H9 (cell line): ENCODE data around the gene HOXD12. TPM values are rescaled to one million over a fixed set of nuclear protein-coding genes. Genes with fewer than 3 reads are reported as not detected.

Experiments
- DNase-seq: peaks from one replicate; pipeline ENCODE4 v3.0.0-alpha.2; 2017
- H2AFZ ChIP-seq: one replicate; pipeline ENCODE4 v1.6.1; 2013; ENCODE audit warnings: mild to moderate bottlenecking, low read length, control low read depth, moderate library complexity
- H2AK5ac ChIP-seq: 2 replicates; pipeline ENCODE4 v1.6.1; 2013; ENCODE audit warnings: low read length, control low read depth, mixed read lengths; ENCODE audit not compliant: insufficient read length
- H2BK120ac ChIP-seq: one replicate; pipeline ENCODE4 v1.6.1; 2013; ENCODE audit warnings: low read depth, mild to moderate bottlenecking, low read length, control low read depth, inconsistent platforms; ENCODE audit not compliant: poor library complexity, severe bottlenecking
- H2BK12ac ChIP-seq: 2 replicates; pipeline ENCODE4 v1.6.1; 2013; ENCODE audit warnings: low read length, control low read depth, mixed read lengths, low read depth; ENCODE audit not compliant: insufficient read length
- H2BK15ac ChIP-seq: 2 replicates; pipeline ENCODE4 v1.6.1; 2013; ENCODE audit warnings: low read depth, low read length, control low read depth
- H2BK20ac ChIP-seq: one replicate; pipeline ENCODE4 v1.6.1; 2013; ENCODE audit warnings: low read depth, mild to moderate bottlenecking, low read length, control low read depth, inconsistent platforms; ENCODE audit not compliant: poor library complexity, severe bottlenecking
- H2BK5ac ChIP-seq: 2 replicates; pipeline ENCODE4 v1.6.1; 2013; ENCODE audit warnings: low read length, control low read depth, mixed read lengths; ENCODE audit not compliant: insufficient read length
- H3K14ac ChIP-seq: 2 replicates; pipeline ENCODE4 v1.6.1; 2013; ENCODE audit warnings: low read length, control low read depth; ENCODE audit not compliant: insufficient read depth
- H3K18ac ChIP-seq: 2 replicates; pipeline ENCODE4 v1.6.1; 2013; ENCODE audit warnings: low read depth, mild to moderate bottlenecking, mixed read lengths, low read length, control low read depth; ENCODE audit not compliant: insufficient read length
- H3K23ac ChIP-seq: 2 replicates; pipeline ENCODE4 v1.6.1; 2013; ENCODE audit warnings: low read length, control low read depth, mixed read lengths, low read depth; ENCODE audit not compliant: insufficient read length
- H3K23me2 ChIP-seq: 2 replicates; pipeline ENCODE4 v1.6.1; 2013; ENCODE audit warnings: low read depth, mild to moderate bottlenecking, mixed read lengths, low read length, control low read depth; ENCODE audit not compliant: insufficient read length, poor library complexity, severe bottlenecking
- H3K27ac ChIP-seq: 2 replicates; pipeline ENCODE4 v1.5.1; 2013; ENCODE audit warnings: low read length, control low read depth, mixed read lengths, low read depth; ENCODE audit not compliant: insufficient read length
- H3K27me3 ChIP-seq: 2 replicates; pipeline ENCODE4 v1.6.1; 2013; ENCODE audit warnings: low read length, control low read depth, inconsistent platforms; ENCODE audit not compliant: insufficient read depth
- H3K4ac ChIP-seq: 2 replicates; pipeline ENCODE4 v1.6.1; 2013; ENCODE audit warnings: low read depth, mild to moderate bottlenecking, control low read depth, inconsistent platforms, low read length, moderate library complexity
- H3K4me1 ChIP-seq: 2 replicates; pipeline ENCODE4 v1.6.1; 2013; ENCODE audit warnings: low read length, control low read depth, inconsistent platforms; ENCODE audit not compliant: insufficient read depth
- H3K4me2 ChIP-seq: 2 replicates; pipeline ENCODE4 v1.6.1; 2013; ENCODE audit warnings: low read length, control low read depth, mixed read lengths; ENCODE audit not compliant: insufficient read length, insufficient read depth
- H3K56ac ChIP-seq: 2 replicates; pipeline ENCODE4 v1.6.1; 2013; ENCODE audit warnings: low read depth, mild to moderate bottlenecking, mixed read lengths, low read length, control low read depth; ENCODE audit not compliant: insufficient read length
- H3K79me1 ChIP-seq: 2 replicates; pipeline ENCODE4 v1.6.1; 2013; ENCODE audit warnings: low read depth, mild to moderate bottlenecking, moderate library complexity, low read length, control low read depth, inconsistent platforms; ENCODE audit not compliant: insufficient read depth, poor library complexity, severe bottlenecking
- H3K79me2 ChIP-seq: 2 replicates; pipeline ENCODE4 v1.6.1; 2013; ENCODE audit warnings: low read length, control low read depth, inconsistent platforms; ENCODE audit not compliant: insufficient read depth
- H3K9ac ChIP-seq: 2 replicates; pipeline ENCODE4 v1.6.1; 2013; ENCODE audit warnings: low read length, control low read depth, mixed read lengths; ENCODE audit not compliant: insufficient read length; ENCODE audit errors: extremely low read depth
- H3K9me3 ChIP-seq: one replicate; pipeline ENCODE4 v1.6.1; 2013; ENCODE audit warnings: low read depth, low read length, inconsistent platforms; ENCODE audit not compliant: control insufficient read depth
- H3T11ph ChIP-seq: one replicate; pipeline ENCODE4 v1.6.1; 2013; ENCODE audit warnings: mild to moderate bottlenecking, low read length, control low read depth, inconsistent platforms
- H4K20me1 ChIP-seq: one replicate; pipeline ENCODE4 v1.6.1; 2013; ENCODE audit not compliant: control insufficient read depth, insufficient read length, insufficient read depth
- H4K5ac ChIP-seq: 2 replicates; pipeline ENCODE4 v1.6.1; 2013; ENCODE audit warnings: low read depth, mild to moderate bottlenecking, mixed read lengths, low read length, control low read depth; ENCODE audit not compliant: insufficient read length
- H4K8ac ChIP-seq: replicated peaks from 2 replicates; pipeline ENCODE4 v1.6.1; 2013; ENCODE audit warnings: low read length, control low read depth, mixed read lengths, low read depth; ENCODE audit not compliant: insufficient read length
- H4K91ac ChIP-seq: 2 replicates; pipeline ENCODE4 v1.6.1; 2013; ENCODE audit warnings: low read depth, mild to moderate bottlenecking, moderate library complexity, mixed read lengths, low read length, control low read depth; ENCODE audit not compliant: insufficient read length
- H3K27ac Mint-ChIP-seq, 3 experiments: 2 replicates in 2 of 3; 3 replicates in 1 of 3; pipeline ENCODE4 v1.8.0; 2020 to 2021; ENCODE audit warnings: mixed read lengths in 3 of 3, mild to moderate bottlenecking in 1 of 3, moderate library complexity in 1 of 3
- H3K27me3 Mint-ChIP-seq: 2 replicates; pipeline ENCODE4 v1.8.0; 2021; ENCODE audit warnings: low read depth, mild to moderate bottlenecking, moderate library complexity, mixed read lengths
- H3K36me3 Mint-ChIP-seq, 3 experiments: 2 replicates in 2 of 3; 3 replicates in 1 of 3; pipeline ENCODE4 v1.8.0; 2020 to 2021; ENCODE audit warnings: low read depth in 3 of 3, mixed read lengths in 3 of 3; ENCODE audit not compliant: insufficient read depth in 1 of 3
- H3K4me1 Mint-ChIP-seq, 2 experiments: 2 replicates each; pipeline ENCODE4 v1.8.0; 2020; ENCODE audit warnings: mixed read lengths in 2 of 2
- H3K4me3 Mint-ChIP-seq, 2 experiments: 2 replicates in 1 of 2; 3 replicates in 1 of 2; pipeline ENCODE4 v1.8.0; 2020 to 2021; ENCODE audit warnings: mild to moderate bottlenecking in 2 of 2, mixed read lengths in 2 of 2, moderate library complexity in 1 of 2
- H3K9me3 Mint-ChIP-seq, 2 experiments: 2 replicates in 1 of 2; 3 replicates in 1 of 2; pipeline ENCODE4 v1.8.0; 2020; ENCODE audit warnings: mild to moderate bottlenecking in 2 of 2, mixed read lengths in 2 of 2, moderate library complexity in 1 of 2
- CTCF ChIP-seq: fragments of 200-600 bp; sonication (generic); conservative IDR thresholded peaks from 3 replicates; pipeline ENCODE4 v1.8.0; 2021; ENCODE audit warnings: antibody characterized with exemption, mild to moderate bottlenecking
- WGBS: extraction: QIAGEN DNeasy Blood & Tissue Kit; methylation state at CpG from one replicate; pipeline ENCODE4 v1.1.7; 2013; ENCODE audit warnings: missing lambda C conversion rate, low lambda C conversion rate, mixed read lengths; ENCODE audit not compliant: insufficient read length; ENCODE audit errors: extremely low coverage; 5-methylcytosine and 5-hydroxymethylcytosine counted together
- total RNA-seq: library from RNA; stranded (reverse); gene quantifications from 2 replicates; pipeline ENCODE4 v1.2.1, GENCODE V29; 2021

The HOXD12 gene
- total RNA-seq, 1 experiment from 2014 or later, result not detected

DNA sequence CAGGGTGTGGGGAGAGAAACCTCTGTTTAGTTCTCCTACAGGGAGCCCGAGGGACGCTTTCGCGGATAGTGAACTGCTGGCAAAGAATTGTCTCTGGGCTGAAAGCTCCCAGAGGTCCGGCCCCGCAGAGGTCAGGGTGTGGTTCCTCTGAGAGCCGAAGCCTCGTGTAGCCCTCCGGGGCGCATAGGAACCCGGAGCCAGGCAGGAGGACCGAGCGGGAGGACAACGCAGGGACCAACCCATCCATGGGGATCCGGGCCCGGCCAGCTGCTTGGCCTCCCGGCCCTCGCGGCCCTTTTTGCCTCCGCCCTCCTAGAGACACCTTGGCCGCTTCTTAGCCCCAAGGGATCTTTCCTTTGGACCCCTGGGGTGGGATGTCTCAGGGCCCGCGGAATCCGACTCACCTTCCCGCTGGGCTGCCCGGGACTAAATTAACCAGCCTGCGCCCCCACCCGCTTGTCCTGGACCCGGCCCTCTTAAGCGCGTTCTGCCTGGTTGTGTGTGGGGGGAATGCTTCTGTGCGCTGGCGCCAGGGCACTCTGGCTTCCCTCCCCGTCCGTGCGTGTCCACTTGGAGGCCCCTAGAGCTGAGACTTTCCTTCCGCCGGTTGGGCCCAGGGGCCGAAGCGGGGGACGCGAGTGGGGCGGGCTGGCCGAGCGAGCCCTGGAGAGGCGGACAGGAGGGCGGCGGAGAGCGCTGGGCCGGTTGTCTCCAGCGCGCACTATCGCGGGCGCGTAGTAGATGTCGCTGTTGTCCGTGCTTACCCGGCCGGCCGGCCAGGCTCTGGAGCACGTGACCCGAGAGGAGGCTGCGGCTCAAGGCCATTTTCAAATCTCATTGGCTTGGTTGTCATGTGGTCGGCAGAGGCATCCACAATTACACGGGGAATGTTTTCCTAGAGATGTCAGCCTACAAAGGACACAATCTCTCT is 16.6 kb downstream of the HOXD12 start, which contains the start of gene HOXD10:
HOXD10 (plus strand) TSS at position 896 of the 931 bp plus-strand sequence. CDS start 56 bp downstream, outside the sequence.
- no peak within 1 kb of the TSS for H3K27ac Mint-ChIP-seq
- Histone ChIP-seq H2AFZ (no peak within 1 kb of the TSS), H3K23ac (no peak within 1 kb of the TSS), H2BK5ac (no peak within 1 kb of the TSS), H3K27ac (no peak within 1 kb of the TSS), H3T11ph (no peak within 1 kb of the TSS), H3K79me2 (no peaks in the 10 kb centered on the region), H4K20me1 (peaks cover 4% of the 10 kb centered on the region), H2AK5ac (no peak within 1 kb of the TSS), H3K79me1 (no peaks in the 10 kb centered on the region), H3K14ac (no peak within 1 kb of the TSS), H2BK20ac (no peak within 1 kb of the TSS), H3K9ac (no peak within 1 kb of the TSS), H3K4ac (no peak within 1 kb of the TSS), H3K56ac (no peak within 1 kb of the TSS), H4K8ac (no peak within 1 kb of the TSS), H4K91ac (no peak within 1 kb of the TSS), H2BK120ac (no peak within 1 kb of the TSS), H3K4me1 (no peaks in the 10 kb centered on the region), H2BK15ac (no peak within 1 kb of the TSS), H3K4me2 (no peak within 1 kb of the TSS), H3K23me2 (peaks cover 2% of the 10 kb centered on the region), H3K27me3 (peaks cover 98% of the 10 kb centered on the region), H4K5ac (no peak within 1 kb of the TSS), H3K9me3 (no peaks in the 10 kb centered on the region), H2BK12ac (no peak within 1 kb of the TSS), H3K18ac (no peak within 1 kb of the TSS)
- peaks cover 100% of the 10 kb centered on the region for H3K27me3 Mint-ChIP-seq
- peak; percentile 86 for DNase-seq
- peaks cover 0 to 11% of the 10 kb centered on the region in 2 experiments; a peak in 2 of 4 replicates for H3K4me1 Mint-ChIP-seq
- peaks cover 10 to 24% of the 10 kb centered on the region in 2 experiments for H3K9me3 Mint-ChIP-seq
- WGBS, result no CpG with 5 or more reads among the region's 66 CpGs
- TF ChIP-seq CTCF, result peak; percentile 60
- peak within 1 kb of the TSS; percentile 14 to 62; a peak in 2 of 5 replicates for H3K4me3 Mint-ChIP-seq
- peaks cover 0 to 3% (median 0%) of the 10 kb centered on the region in 3 experiments; a peak in 2 of 7 replicates for H3K36me3 Mint-ChIP-seq
